Adrenal gland (tissue), 12 donors: ENCODE data around the gene RAB1B. TPM values are rescaled to one million over a fixed set of nuclear protein-coding genes. Genes with fewer than 3 reads are reported as not detected.

ENCODE experiments used
- DNase-seq, 7 donors: peaks; one replicate each; pipeline ENCODE4 v3.0.0-alpha.2; 2019 to 2020
- H3K27ac ChIP-seq, 5 donors: fragments of 200-600 bp; sonication (generic) in 4 of 5; 1 replicate in 3 of 5; 2 replicates in 2 of 5; pipeline versions ENCODE4 v1.5.1 to v1.8.0; 2016 to 2020; ENCODE audit warnings: mild to moderate bottlenecking in 1 of 5
- H3K27me3 ChIP-seq: fragments of 200-600 bp; 2 replicates; pipeline ENCODE4 v1.8.0; 2021
- H3K36me3 ChIP-seq, 2 donors: fragments of 200-600 bp; replicated peaks in 1 of 2; 1 replicate in 1 of 2; 2 replicates in 1 of 2; pipeline versions ENCODE4 v1.5.1 to v1.8.0; 2018 to 2022
- H3K4me1 ChIP-seq, 2 donors: fragments of 200-600 bp; replicated peaks in 1 of 2; 1 replicate in 1 of 2; 2 replicates in 1 of 2; pipeline versions ENCODE4 v1.5.1 to v1.8.0; 2018 to 2021
- H3K4me3 ChIP-seq, 4 donors: fragments of 200-600 bp; sonication (generic) in 3 of 4; one replicate each; pipeline ENCODE4 v1.5.1; 2016 to 2018
- H3K9me3 ChIP-seq, 3 donors: fragments of 200-600 bp; sonication (generic) in 1 of 3; replicated peaks in 1 of 3; 1 replicate in 2 of 3; 2 replicates in 1 of 3; pipeline versions ENCODE4 v1.5.1 to v1.8.0; 2016 to 2021
- POLR2A ChIP-seq, 2 donors: fragments of 450-650 bp; IDR thresholded peaks; one replicate each; pipeline ENCODE4 v1.6.1; 2017; ENCODE audit warnings: antibody characterized with exemption in 2 of 2, mild to moderate bottlenecking in 2 of 2, moderate library complexity in 1 of 2
- WGBS, 4 donors: extraction: QIAGEN DNeasy Blood & Tissue Kit in 2 of 4; methylation state at CpG; one replicate each; pipeline versions ENCODE4 v1.1.5 to v1.1.7; 2013 to 2017; 5-methylcytosine and 5-hydroxymethylcytosine counted together
- intact Hi-C, 2 donors: fragments of 100-400 bp; cut with DNase I; formaldehyde crosslinking; loops; one replicate each; pipeline versions ENCODE4 v1.14.1 to v1.15.0; 2022 to 2023
- polyA plus RNA-seq, 3 donors: library from polyadenylated mRNA; stranded (reverse); fragments of 200-250 nt in 2 of 3; fragments of 350-450 nt in 1 of 3; fragmentation: Illumina TruSeq in 1 of 3; extraction: RNeasy Lipid Tissue Mini Kit (QIAGEN cat#74804) in 1 of 3; gene quantifications; one replicate each; pipeline ENCODE4 v1.2.3, GENCODE V29; 2013 to 2014
- total RNA-seq, 9 donors: library from RNA; depleted of rRNA in 4 of 9; stranded (reverse); fragments of >200 nt in 4 of 9; fragments of 120-200 nt in 1 of 9; fragmentation: NEBNext Ultra II Directional in 1 of 9; extraction: Animal tissue kit (Norgen Biotek cat#: 25700) in 1 of 9; gene quantifications; one replicate each; pipeline versions ENCODE4 v1.1.0 to v1.2.4, GENCODE V29; 2013 to 2023
- TF ChIP-seq, protein P1 (sequence below), 6 experiments: fragments of 450-650 bp in 4 of 6; fragments of 200-600 bp in 2 of 6; sonication (generic) in 1 of 6; IDR thresholded peaks; 1 replicate in 5 of 6; 2 replicates in 1 of 6; pipeline versions ENCODE4 v1.5.1 to v1.8.0; 2016 to 2021; ENCODE audit warnings: antibody characterized with exemption in 6 of 6, mild to moderate bottlenecking in 2 of 6, moderate library complexity in 1 of 6
- donor health status: healthy with polysubstance abuse.
- donor health status: Bipolar disorder and iron deficiency.
- donor health status: DM: yes; HTN: yes; CAD: no.
- donor health status: DM: no; HTN: no; CAD: no.
- donor health status: DM: no; HTN: no; CAD: no.
- donor health status: DM: yes; HTN: yes; CAD: no.

The RAB1B gene
- total and polyA plus RNA-seq, 12 donors: 109 to 190 (median 162) TPM

DNA sequence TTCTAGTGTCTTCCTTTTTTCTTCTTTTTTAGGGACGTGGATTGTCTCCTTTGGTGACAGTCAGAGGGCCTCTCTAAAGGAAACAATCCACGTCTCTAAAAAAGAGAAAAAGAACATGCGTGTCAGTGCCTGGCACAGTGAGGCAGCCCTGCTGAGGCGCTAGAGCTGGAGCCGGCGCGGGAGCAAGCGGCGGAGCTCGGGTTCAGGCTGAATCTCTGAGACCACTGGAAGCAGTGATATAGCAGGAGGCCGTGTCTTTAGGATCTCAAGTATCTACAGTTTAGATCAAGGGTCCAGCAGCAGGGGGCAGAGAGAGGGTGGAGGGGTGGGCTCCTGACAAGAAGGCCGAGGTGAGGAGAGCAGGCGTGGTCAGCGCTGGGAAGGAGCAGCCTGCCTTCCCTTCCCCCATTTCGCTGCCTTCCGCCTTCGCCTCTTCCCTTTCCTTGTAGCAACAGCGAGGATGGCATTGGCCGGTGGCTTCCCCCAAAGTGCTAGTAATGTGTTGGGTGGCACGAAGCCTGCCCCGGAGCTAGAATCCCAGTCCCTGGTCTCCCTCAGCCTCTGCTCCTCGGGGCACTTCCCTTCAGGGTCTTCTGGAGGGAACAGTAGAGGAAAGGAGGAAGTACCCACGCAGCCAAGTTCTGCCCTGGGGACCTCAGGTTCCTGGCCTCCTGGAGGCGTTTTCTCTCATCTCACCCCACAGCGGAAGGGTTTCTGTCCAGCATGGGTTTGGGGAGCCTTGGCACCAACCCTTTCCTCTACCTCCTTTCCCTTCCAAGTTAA lies 28.2 kb upstream of the RAB1B start:
- WGBS, 4 donors: 87 to 90% (median 90%) methylated on average over 25 of the region's 25 CpGs
- H3K27ac ChIP-seq: no peak overlapping the region
- no peaks in the 10 kb centered on the region for H3K4me1 ChIP-seq
- DNase-seq: no peak
- no peak overlapping the region for H3K4me3 ChIP-seq
- intact Hi-C loops: no loop called here
- no peak for TF ChIP-seq POLR2A (IDR thresholded peaks at IDR 0.05)
- TF ChIP-seq, protein P1, sequence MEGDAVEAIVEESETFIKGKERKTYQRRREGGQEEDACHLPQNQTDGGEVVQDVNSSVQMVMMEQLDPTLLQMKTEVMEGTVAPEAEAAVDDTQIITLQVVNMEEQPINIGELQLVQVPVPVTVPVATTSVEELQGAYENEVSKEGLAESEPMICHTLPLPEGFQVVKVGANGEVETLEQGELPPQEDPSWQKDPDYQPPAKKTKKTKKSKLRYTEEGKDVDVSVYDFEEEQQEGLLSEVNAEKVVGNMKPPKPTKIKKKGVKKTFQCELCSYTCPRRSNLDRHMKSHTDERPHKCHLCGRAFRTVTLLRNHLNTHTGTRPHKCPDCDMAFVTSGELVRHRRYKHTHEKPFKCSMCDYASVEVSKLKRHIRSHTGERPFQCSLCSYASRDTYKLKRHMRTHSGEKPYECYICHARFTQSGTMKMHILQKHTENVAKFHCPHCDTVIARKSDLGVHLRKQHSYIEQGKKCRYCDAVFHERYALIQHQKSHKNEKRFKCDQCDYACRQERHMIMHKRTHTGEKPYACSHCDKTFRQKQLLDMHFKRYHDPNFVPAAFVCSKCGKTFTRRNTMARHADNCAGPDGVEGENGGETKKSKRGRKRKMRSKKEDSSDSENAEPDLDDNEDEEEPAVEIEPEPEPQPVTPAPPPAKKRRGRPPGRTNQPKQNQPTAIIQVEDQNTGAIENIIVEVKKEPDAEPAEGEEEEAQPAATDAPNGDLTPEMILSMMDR (IDR thresholded peaks at IDR 0.05): no peak
- H3K36me3 ChIP-seq: peaks cover 0 to 46% of the 10 kb centered on the region in 2 donors
- H3K27me3 ChIP-seq: no peaks in the 10 kb centered on the region
- no peaks in the 10 kb centered on the region for H3K9me3 ChIP-seq

DNA sequence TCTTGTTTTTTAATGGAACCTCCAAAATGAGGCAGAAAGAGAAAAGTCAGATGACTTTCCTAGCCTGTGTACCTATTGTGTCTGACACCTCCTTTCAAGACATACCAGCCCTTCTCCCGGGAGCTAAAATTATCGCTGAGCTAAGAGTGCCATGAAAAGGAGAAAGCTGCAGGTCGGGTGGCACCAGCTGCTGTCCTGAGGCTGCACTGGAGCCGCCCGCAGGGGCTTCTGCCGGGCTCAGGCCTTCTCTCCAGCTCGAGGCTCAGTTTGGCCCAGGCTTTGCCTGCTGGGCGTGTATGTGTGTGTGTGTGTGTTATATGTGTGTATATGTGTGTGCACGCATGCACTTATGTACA lies 27.7 kb upstream of the RAB1B start:
- intact Hi-C loops: no loop called here
- WGBS, 4 donors: 83 to 93% (median 93%) methylated on average over 9 of the region's 9 CpGs
- TF ChIP-seq, protein P1 (IDR thresholded peaks at IDR 0.05): no peak
- TF ChIP-seq POLR2A (IDR thresholded peaks at IDR 0.05): no peak
- no peak overlapping the region for H3K4me3 ChIP-seq
- no peaks in the 10 kb centered on the region for H3K9me3 ChIP-seq
- H3K27me3 ChIP-seq: no peaks in the 10 kb centered on the region
- DNase-seq: no peak
- no peaks in the 10 kb centered on the region for H3K4me1 ChIP-seq
- H3K27ac ChIP-seq: no peak overlapping the region
- peaks cover 0 to 42% of the 10 kb centered on the region in 2 donors for H3K36me3 ChIP-seq

DNA sequence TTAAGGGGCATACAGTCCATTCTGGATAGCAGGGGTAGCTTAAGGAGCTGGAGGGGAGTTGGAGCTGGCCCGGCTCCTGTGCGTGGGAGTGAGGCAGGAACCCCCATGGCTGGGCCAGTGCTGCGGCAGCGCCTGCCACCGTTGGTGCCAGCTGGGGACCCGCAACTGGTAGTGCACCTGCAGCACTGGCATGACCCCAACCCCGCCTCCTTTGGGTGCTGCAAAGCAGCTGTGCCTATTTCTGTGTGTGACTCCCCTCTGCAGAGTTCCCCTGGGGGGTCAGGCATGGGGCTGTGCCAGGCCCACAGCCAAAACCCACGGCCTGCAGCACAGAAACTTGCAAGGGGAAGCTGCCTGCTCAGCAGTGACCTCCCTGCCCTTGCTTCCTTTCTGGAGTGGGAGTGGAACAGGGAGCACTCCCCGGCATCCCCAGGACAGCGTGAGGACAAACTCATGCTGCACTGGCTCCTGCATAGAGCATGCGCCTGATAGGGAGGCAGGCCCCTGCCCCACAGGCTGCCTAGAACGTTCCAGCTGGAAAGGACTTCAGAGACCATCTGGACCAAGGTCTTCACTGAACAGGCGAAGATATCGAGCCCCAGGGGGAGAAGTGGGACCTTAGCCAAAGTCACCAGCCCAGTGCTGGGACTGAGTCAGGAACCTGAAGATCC lies 26.2 kb upstream of the RAB1B start:
- Histone ChIP-seq H3K27me3 (no peaks in the 10 kb centered on the region), H3K9me3 (no peaks in the 10 kb centered on the region), H3K36me3 (peaks cover 0 to 42% of the 10 kb centered on the region in 2 donors), H3K27ac (no peak overlapping the region), H3K4me1 (no peaks in the 10 kb centered on the region), H3K4me3 (no peak overlapping the region)
- 75 to 83% (median 79%) methylated on average over 8 to 14 of the region's 14 CpGs; no CpG with 5 or more reads in 1 of the 4 donors for whole genome bisulfite sequencing, 4 donors
- DNase-seq: no peak
- intact Hi-C loops: no loop called here
- TF ChIP-seq, protein P1 (IDR thresholded peaks at IDR 0.05): no peak

DNA sequence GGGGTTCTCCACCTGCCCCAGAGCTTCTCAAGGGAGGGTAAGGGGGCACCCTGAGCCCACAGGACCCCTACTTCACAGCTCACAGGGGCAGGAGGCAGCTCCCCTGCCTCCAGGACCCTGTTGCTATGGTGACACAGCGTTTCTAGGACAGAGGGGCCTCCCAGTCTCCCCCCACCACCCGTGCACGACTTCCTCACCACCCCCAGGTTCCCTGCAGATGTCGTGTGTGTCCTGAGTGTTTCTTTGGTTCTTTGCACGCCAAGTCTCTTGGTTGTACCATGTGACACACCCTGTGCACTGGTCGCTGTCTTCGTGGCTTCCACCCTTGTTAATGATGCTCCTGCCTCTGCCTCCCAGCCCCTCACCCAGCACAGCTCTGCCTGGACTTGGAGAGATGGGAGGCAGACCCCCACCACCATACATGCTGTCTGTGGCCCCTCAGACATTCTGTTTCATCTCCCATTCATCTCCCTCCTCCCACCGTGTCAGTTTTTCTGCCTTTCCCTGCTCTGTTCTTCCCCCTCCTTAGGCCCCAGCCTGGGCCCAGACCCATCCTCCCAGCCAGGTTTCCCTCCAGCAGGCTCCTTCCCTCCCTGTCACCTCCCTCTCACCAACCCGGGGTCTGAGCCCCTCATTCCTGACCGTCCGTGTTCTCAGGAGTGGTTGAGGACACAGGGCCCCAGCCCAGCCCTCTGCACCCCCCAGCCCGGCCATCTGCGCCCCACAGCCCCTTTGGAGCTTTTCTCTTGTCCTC lies 24.5 kb upstream of the RAB1B start:
- TF ChIP-seq, protein P1 (IDR thresholded peaks at IDR 0.05): no peak
- TF ChIP-seq POLR2A (IDR thresholded peaks at IDR 0.05): no peak
- WGBS, 4 donors: 79 to 87% (median 84%) methylated on average over 13 of the region's 13 CpGs
- no peak for DNase-seq
- H3K27ac ChIP-seq: no peak overlapping the region
- H3K4me1 ChIP-seq: no peaks in the 10 kb centered on the region
- H3K36me3 ChIP-seq: peaks cover 0 to 32% of the 10 kb centered on the region in 2 donors
- no peak overlapping the region for H3K4me3 ChIP-seq
- intact Hi-C loops: no loop called here
- no peaks in the 10 kb centered on the region for H3K9me3 ChIP-seq
- H3K27me3 ChIP-seq: no peaks in the 10 kb centered on the region
